GM18951 (cell line): ENCODE data around the gene RASGEF1B.

Experiments
- POLR2A ChIP-seq: IDR thresholded peaks from 4 replicates; pipeline ENCODE4 v1.6.1; 2011; ENCODE audit warnings: mild to moderate bottlenecking; ENCODE audit not compliant: insufficient read length, insufficient read depth; ENCODE audit errors: extremely low read depth
- in situ Hi-C: fragments of 300-500 bp; cut with MboI; formaldehyde crosslinking; loops from one replicate; pipeline ENCODE4 v1.12.0; 2022; ENCODE audit warnings: low sequenced_read_pairs, mixed read lengths, inconsistent platforms; ENCODE audit not compliant: unreplicated experiment

Gene RASGEF1B

GRCh38 chr4:81471588-81472280 lies at the start of gene RASGEF1B:
Gene RASGEF1B, minus strand, starts transcription at chr4:81471907. Its CDS starts 12,399 bp downstream, at chr4:81459508.
- TF ChIP-seq POLR2A: peak; percentile 42
- in situ Hi-C loops: no loop called here

DNA sequence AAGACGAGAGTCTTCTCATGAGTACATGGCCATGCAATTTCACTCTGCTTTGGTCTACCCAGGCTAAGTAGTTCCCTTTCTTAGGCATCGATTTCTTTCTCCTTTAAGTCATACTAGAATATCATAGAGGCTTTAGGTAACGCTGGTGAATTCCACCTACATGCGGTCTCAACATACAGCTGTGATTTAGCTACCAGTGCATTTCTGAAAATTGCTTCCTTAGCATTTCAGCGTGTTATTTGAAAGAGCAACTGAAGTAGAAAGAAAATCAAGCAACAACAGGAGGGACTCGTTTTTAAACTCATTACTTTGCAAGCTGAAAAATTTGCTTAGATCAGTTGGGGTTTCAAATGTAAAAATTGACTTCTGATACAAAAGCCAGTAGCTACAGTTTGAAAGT lies 48.1 kb upstream of the RASGEF1B start:
- no peak for TF ChIP-seq POLR2A
- in situ Hi-C loops: no loop called here

- in situ Hi-C loops: no loop called here
- TF ChIP-seq POLR2A: no peak
These were observed 47.7 kb upstream of the RASGEF1B start for GRCh38 chr4:81519427-81519773.

DNA sequence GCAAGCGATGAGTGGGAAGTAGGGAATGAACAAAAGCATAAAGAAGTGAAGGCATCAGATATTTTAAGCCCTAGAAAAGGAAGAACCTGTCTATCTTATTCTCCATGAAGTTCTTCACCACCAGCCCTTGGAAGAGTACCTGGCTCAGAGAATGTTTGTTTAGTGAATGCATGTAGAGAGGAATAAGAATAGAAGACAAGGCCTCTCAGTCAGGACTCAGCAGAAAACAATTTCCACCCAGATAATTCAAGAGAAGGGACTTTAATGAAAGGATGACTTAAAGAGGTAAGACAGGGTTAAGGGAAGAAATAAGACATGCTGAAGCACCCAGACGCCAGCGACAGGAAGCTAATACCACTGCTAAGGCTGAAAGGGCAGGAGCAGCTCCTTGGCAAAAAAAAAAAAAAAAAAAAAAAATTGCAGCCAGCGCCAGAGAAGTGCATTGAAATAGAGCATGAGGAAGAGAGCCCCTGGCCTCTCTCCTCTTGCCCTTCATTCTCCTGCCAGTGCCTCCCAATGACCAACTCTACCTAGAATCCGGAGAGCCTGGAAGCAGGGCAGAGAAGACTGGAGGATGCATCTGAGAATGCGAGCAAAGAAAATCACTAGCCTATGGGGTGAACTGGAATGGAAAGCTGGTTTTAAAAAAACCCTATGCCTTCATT lies 47.2 kb upstream of the RASGEF1B start:
- in situ Hi-C loops: no loop called here

GRCh38 chr4:81516241-81516640 lies 44.5 kb upstream of the RASGEF1B start:
- in situ Hi-C loops: no loop called here

More for the DNA sequence above, 47.2 kb upstream of the RASGEF1B start:
- TF ChIP-seq POLR2A: no peak

GRCh38 chr4:81512757-81513501 lies 41.2 kb upstream of the RASGEF1B start:
- in situ Hi-C loops: no loop called here
- TF ChIP-seq POLR2A: no peak

More at GRCh38 chr4:81516241-81516640, 44.5 kb upstream of the RASGEF1B start:
- no peak for TF ChIP-seq POLR2A

- TF ChIP-seq POLR2A: no peak
- in situ Hi-C loops: no loop called here
These were observed 40.5 kb upstream of the RASGEF1B start for GRCh38 chr4:81512001-81512756.

DNA sequence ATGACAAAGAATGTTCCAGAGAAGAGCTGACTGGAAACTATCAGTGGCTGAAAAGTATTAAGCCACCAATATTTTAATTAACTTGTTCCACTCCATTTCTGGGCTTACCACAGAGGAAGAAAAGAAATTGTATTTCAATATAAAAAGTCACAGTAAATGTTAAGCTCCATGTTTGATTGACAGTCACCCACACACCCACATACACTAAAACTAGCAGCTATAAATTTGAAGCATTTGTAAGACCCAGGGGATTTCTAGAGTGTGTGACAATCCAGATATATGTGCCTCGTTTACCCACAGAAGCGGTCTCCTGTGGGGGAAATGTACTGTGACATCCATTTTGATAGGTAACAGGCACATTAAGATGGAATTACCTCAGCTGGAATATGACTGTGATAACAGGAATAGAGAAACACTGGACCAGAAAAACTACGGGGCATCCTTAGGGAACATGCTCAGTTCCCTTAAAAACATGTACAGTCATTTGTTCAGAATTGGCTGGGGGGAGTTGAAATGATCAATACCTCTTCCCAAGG lies 39.0 kb upstream of the RASGEF1B start:
- in situ Hi-C loops: no loop called here
- TF ChIP-seq POLR2A: no peak

DNA sequence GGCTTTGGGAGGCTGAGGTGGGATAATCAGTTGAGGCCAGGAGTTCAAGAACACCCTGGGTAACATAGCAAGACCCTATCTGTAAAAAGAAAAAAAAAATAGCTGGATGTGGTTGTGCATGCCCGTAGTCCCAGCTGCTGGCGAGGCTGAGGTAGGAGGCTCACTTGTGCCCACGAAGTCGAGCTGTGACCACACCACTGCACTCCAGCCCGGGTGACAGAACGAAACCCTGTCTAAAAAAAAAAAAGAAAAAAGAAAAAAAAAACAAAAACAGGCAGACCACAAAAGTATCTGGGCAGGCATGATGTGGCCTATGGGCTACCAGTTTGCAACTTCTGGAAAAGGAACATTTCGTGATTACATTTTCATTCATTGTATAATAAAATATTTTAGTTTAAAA lies 38.1 kb upstream of the RASGEF1B start:
- no peak for TF ChIP-seq POLR2A
- in situ Hi-C loops: no loop called here

DNA sequence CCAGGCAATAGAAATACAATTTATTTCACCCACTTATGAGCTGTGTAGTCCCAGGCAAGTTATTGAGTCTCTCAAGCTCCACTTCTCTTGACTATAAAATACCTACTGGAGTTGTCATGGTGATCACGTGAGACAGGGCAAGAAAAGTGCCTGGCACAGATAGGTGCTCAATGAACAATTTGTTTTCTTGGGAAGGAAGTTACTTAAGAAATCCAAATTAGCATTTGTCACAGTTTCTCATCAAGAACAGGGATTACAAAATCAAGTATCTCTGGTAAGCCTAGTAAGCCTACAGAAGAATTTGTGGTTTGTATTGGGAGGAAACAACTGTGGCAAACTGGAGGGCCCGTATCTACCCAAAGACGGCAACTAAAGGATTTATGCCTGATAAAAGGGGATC lies 37.5 kb upstream of the RASGEF1B start:
- in situ Hi-C loops: no loop called here
- no peak for TF ChIP-seq POLR2A

GRCh38 chr4:81508411-81509185 lies 36.9 kb upstream of the RASGEF1B start:
- in situ Hi-C loops: no loop called here
- TF ChIP-seq POLR2A: no peak

DNA sequence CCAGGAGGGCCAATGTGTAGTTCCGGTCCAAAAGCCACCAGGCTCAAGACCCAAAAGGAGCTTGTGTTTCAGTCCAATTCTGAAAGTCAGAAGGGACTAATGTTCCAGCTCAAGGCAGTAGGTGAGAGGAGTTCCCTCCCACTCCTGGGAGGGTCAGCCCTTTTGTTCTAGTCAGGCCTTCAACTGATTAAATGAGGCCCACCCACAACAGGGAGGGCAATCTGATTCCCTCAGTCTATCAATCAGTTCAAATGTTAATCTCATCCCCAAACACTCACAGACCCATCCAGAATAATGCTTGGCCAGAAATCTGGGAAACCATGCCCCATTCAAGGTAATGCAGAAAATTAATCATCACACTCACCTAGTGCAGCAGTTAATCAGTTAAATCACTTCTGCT lies 35.8 kb upstream of the RASGEF1B start:
- no peak for TF ChIP-seq POLR2A
- in situ Hi-C loops: no loop called here
